GM12878 (cell line): ENCODE measurements around the gene STEAP3. TPM values are rescaled to one million over a fixed set of nuclear protein-coding genes. Genes with fewer than 3 reads are reported as not detected.

Experiments used
- ATAC-seq: fragments of 200-7000 bp; cut with Tn5 transposase; 3 replicates; pipeline ENCODE4 v1.9.1; 2020; ENCODE audit warnings: mild to moderate bottlenecking, moderate library complexity
- BruUV-seq: library from RNA; stranded (reverse); fragments of 400-500 nt; replicated peaks from 2 replicates; lab custom pipeline; 2021; lab: Mats Ljungman, UMichigan
- CTCF ChIA-PET: fragments of 300-600 bp; sonication (Branson Sonifier 250); formaldehyde crosslinking; extraction: SDS; loops from one replicate; lab custom pipeline; 2021; ENCODE audit warnings: inconsistent platforms; lab: Yijun Ruan, JAX
- POLR2A ChIA-PET: fragments of 350-600 bp; formaldehyde crosslinking; extraction: SDS; loops from one replicate; lab custom pipeline; 2021; ENCODE audit warnings: inconsistent platforms; lab: Charles Lee
- RAD21 ChIA-PET: fragments of 300-600 bp; sonication (Branson Sonifier 250); formaldehyde crosslinking; loops from one replicate; lab custom pipeline; 2023; ENCODE audit warnings: antibody characterized with exemption; ENCODE audit not compliant: unreplicated experiment; lab: Charles Lee
- SMC1A ChIA-PET: fragments of 300-600 bp; sonication (Branson Sonifier 250); formaldehyde crosslinking; loops from one replicate; lab custom pipeline; 2023; ENCODE audit not compliant: unreplicated experiment, uncharacterized antibody; lab: Charles Lee
- DNase-seq: peaks from one replicate; pipeline ENCODE4 v3.0.0-alpha.2; 2011; ENCODE audit warnings: low read depth, low spot score
- FAIRE-seq: peaks from 3 replicates; lab custom pipeline; 2011; peaks lifted over from hg19 to GRCh38; lab: Jason Lieb, UNC
- H2AFZ ChIP-seq: 2 replicates; pipeline ENCODE4 v1.6.0; 2011; ENCODE audit warnings: low read depth, low read length, control low read depth; ENCODE audit not compliant: control insufficient read depth
- H3K27ac ChIP-seq: 2 replicates; pipeline ENCODE4 v1.5.1; 2011; ENCODE audit warnings: control low read depth; ENCODE audit not compliant: control insufficient read depth, insufficient read depth
- H3K27me3 ChIP-seq, 2 experiments: replicated peaks in 1 of 2; 2 replicates each; pipeline versions ENCODE4 v1.6.0 to v1.6.1; 2011; ENCODE audit warnings: low read length in 1 of 2; ENCODE audit not compliant: control insufficient read depth in 2 of 2, insufficient read depth in 2 of 2
- H3K36me3 ChIP-seq, 2 experiments: 2 replicates each; pipeline ENCODE4 v1.5.1; 2011; ENCODE audit warnings: low read length in 1 of 2; ENCODE audit not compliant: control insufficient read depth in 2 of 2, insufficient read depth in 2 of 2
- H3K4me1 ChIP-seq: 2 replicates; pipeline ENCODE4 v1.6.1; 2011; ENCODE audit warnings: mild to moderate bottlenecking, low read length, moderate library complexity, mixed read lengths; ENCODE audit not compliant: control insufficient read depth, insufficient read depth
- H3K4me2 ChIP-seq: 2 replicates; pipeline ENCODE4 v1.6.0; 2011; ENCODE audit warnings: control low read depth; ENCODE audit not compliant: control insufficient read depth, insufficient read depth
- H3K4me3 ChIP-seq: fragments of 200-600 bp; sonication (generic); 2 replicates; pipeline ENCODE4 v1.5.1; 2016
- H3K79me2 ChIP-seq: 2 replicates; pipeline ENCODE4 v1.6.0; 2011; ENCODE audit warnings: low read length; ENCODE audit not compliant: control insufficient read depth, insufficient read depth
- H3K9ac ChIP-seq: 2 replicates; pipeline ENCODE4 v1.8.0; 2011; ENCODE audit warnings: low read length, control low read depth, mixed read lengths; ENCODE audit not compliant: control insufficient read depth, insufficient read depth
- H3K9me3 ChIP-seq: replicated peaks from 3 replicates; pipeline ENCODE4 v1.5.1; 2011; ENCODE audit warnings: mild to moderate bottlenecking, low read length; ENCODE audit not compliant: control insufficient read depth, insufficient read depth
- H4K20me1 ChIP-seq: 2 replicates; pipeline ENCODE4 v1.6.0; 2011; ENCODE audit not compliant: control insufficient read depth, insufficient read depth
- BACH1 ChIP-seq: fragments of 450-650 bp; IDR thresholded peaks from 2 replicates; pipeline ENCODE4 v1.6.1; 2017; ENCODE audit warnings: mild to moderate bottlenecking, borderline replicate concordance
- CBX5 ChIP-seq: sonication (generic); IDR thresholded peaks from 2 replicates; pipeline ENCODE4 v1.6.1; 2016; ENCODE audit warnings: low read depth, moderate library complexity, mild to moderate bottlenecking, inconsistent platforms
- CREM ChIP-seq: IDR thresholded peaks from 2 replicates; pipeline ENCODE4 v1.6.1; 2014; ENCODE audit warnings: antibody characterized with exemption, low read depth
- EGR1 ChIP-seq, 2 experiments: IDR thresholded peaks; 1 replicate in 1 of 2; 2 replicates in 1 of 2; pipeline ENCODE4 v1.6.1; 2011 to 2012; ENCODE audit warnings: low read depth in 2 of 2, low read length in 2 of 2, borderline replicate concordance in 1 of 2, mild to moderate bottlenecking in 1 of 2, moderate library complexity in 1 of 2
- RAD21 ChIP-seq: IDR thresholded peaks from 2 replicates; pipeline ENCODE4 v1.6.1; 2011; ENCODE audit warnings: mild to moderate bottlenecking, low read depth, low read length, moderate library complexity; ENCODE audit not compliant: insufficient read depth
- TCF12 ChIP-seq: IDR thresholded peaks from 2 replicates; pipeline ENCODE4 v1.6.1; 2011; ENCODE audit warnings: low read depth, mild to moderate bottlenecking, low read length
- TCF7 ChIP-seq: IDR thresholded peaks from 2 replicates; pipeline ENCODE4 v1.6.1; 2014; ENCODE audit warnings: antibody characterized with exemption, borderline replicate concordance
- ZNF274 ChIP-seq: IDR thresholded peaks from one replicate; pipeline ENCODE4 v1.8.0; 2011; ENCODE audit not compliant: insufficient read length, insufficient read depth
- WGBS: methylation state at CpG from one replicate; pipeline ENCODE4 v1.1.6; 2016; ENCODE audit warnings: low lambda C conversion rate; ENCODE audit not compliant: insufficient replicate concordance, insufficient coverage; ENCODE audit errors: missing lambda C conversion rate; 5-methylcytosine and 5-hydroxymethylcytosine counted together
- in situ Hi-C: fragments of 300-500 bp; cut with MboI; formaldehyde crosslinking; loops from 9 replicates; pipeline ENCODE4 v1.14.3; 2018; ENCODE audit warnings: mixed read lengths
- intact Hi-C: fragments of 100-400 bp; cut with micrococcal nuclease; formaldehyde crosslinking; loops from one replicate; pipeline ENCODE4 v1.14.2; 2022; ENCODE audit not compliant: unreplicated experiment
- polyA plus RNA-seq, 11 experiments: library from polyadenylated mRNA; depleted of rRNA in 4 of 11; unstranded in 6 of 11; stranded (reverse) in 5 of 11; fragments of >200 nt; fragmentation: Nextera tagmentation in 4 of 11; fragmentation: Illumina TruSeq in 1 of 11; extraction: Ambion mirVana in 4 of 11; extraction: Trizol in 1 of 11; gene quantifications; 1 replicate in 1 of 11; 2 replicates in 10 of 11; pipeline versions ENCODE4 v1.2.1 to v1.2.3, GENCODE V29; 2011 to 2016; ENCODE audit warnings: inconsistent platforms in 2 of 11, missing spikeins in 2 of 11, low read depth in 1 of 11
- total RNA-seq, 4 experiments: library from RNA; depleted of rRNA in 3 of 4; stranded (reverse); fragments of >200 nt in 3 of 4; fragmentation: Illumina TruSeq in 1 of 4; extraction: Trizol in 1 of 4; gene quantifications; 2 replicates each; pipeline versions ENCODE4 v1.2.1 to v1.2.3, GENCODE V29; 2013 to 2021
- TF ChIP-seq, protein P1 (sequence below), 3 experiments: IDR thresholded peaks in 2 of 3; conservative IDR thresholded peaks in 1 of 3; 2 replicates each; pipeline ENCODE4 v1.5.1; 2011; ENCODE audit warnings: low read depth in 3 of 3, low read length in 3 of 3, mild to moderate bottlenecking in 3 of 3, control low read depth in 2 of 3, moderate library complexity in 2 of 3, inconsistent platforms in 1 of 3, mixed read lengths in 1 of 3; ENCODE audit not compliant: control insufficient read depth in 2 of 3, insufficient read depth in 1 of 3; ENCODE audit errors: extremely low read depth in 1 of 3
- TF ChIP-seq, protein P2 (sequence below): IDR thresholded peaks from 2 replicates; pipeline ENCODE4 v1.6.1; 2012; ENCODE audit warnings: low read depth, low read length, improper control_type of control experiment

Gene STEAP3
- total and polyA plus RNA-seq, 10 of the 15 experiments (the other 5 are each of a cell fraction or from before 2014, with no cell fraction given) = 0.42 to 8.3 (median 4.8) TPM

DNA sequence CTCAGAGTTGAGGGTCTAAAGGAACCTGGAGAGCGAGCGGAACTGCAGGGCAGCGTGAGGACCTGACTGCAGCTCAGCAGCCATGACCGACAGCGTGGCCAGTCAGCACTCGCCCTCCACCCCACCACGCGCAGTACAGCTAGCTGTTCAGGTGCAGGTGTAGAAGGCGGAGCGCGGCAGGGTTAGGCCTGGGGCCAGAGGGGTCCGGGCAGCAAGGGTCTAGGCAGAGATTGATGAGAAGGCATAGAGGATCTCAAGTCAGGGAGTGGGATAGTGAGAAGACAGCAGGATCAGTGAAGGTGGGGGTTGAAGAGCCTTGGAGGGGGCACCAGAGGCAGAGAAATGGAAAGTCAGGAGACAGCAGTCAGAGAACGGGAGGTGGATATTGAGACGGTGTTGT, 71.0 kb downstream of the STEAP3 start:
- CTCF ChIA-PET = no interaction called here
- Histone ChIP-seq H3K4me1 (no peaks in the 10 kb centered on the region), H3K27me3 (no peaks in the 10 kb centered on the region), H4K20me1 (no peaks in the 10 kb centered on the region), H3K79me2 (no peaks in the 10 kb centered on the region), H3K9me3 (no peaks in the 10 kb centered on the region), H2AFZ (no peak overlapping the region), H3K4me3 (no peak overlapping the region), H3K4me2 (no peak overlapping the region), H3K36me3 (no peaks in the 10 kb centered on the region), H3K9ac (no peak overlapping the region), H3K27ac (no peak overlapping the region)
- SMC1A ChIA-PET = no interaction called here
- POLR2A ChIA-PET = no interaction called here
- FAIRE-seq = no peak
- ATAC-seq = no peak
- RAD21 ChIA-PET = no interaction called here
- DNase-seq = no peak
- intact Hi-C loops (no loop called here), in situ Hi-C loops (no loop called here)
- TF ChIP-seq, protein P1, sequence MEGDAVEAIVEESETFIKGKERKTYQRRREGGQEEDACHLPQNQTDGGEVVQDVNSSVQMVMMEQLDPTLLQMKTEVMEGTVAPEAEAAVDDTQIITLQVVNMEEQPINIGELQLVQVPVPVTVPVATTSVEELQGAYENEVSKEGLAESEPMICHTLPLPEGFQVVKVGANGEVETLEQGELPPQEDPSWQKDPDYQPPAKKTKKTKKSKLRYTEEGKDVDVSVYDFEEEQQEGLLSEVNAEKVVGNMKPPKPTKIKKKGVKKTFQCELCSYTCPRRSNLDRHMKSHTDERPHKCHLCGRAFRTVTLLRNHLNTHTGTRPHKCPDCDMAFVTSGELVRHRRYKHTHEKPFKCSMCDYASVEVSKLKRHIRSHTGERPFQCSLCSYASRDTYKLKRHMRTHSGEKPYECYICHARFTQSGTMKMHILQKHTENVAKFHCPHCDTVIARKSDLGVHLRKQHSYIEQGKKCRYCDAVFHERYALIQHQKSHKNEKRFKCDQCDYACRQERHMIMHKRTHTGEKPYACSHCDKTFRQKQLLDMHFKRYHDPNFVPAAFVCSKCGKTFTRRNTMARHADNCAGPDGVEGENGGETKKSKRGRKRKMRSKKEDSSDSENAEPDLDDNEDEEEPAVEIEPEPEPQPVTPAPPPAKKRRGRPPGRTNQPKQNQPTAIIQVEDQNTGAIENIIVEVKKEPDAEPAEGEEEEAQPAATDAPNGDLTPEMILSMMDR (IDR thresholded peaks at IDR 0.05 in 2 of 3, conservative IDR thresholded peaks at IDR 0.05 in 1 of 3; ENCODE audit: control insufficient read depth in 2 of 3, extremely low read depth in 1 of 3, insufficient read depth in 1 of 3, low read depth in 3 of 3, low read length in 3 of 3) = no peak
- TF ChIP-seq TCF7 (no peak), BACH1 (no peak), CREM (no peak), RAD21 (no peak), EGR1 (IDR thresholded peaks at IDR 0.05; ENCODE audit: borderline replicate concordance in 1 of 2, low read depth in 2 of 2, low read length in 2 of 2) (no peak), TCF12 (no peak), CBX5 (no peak), ZNF274 (no peak)
- TF ChIP-seq, protein P2, sequence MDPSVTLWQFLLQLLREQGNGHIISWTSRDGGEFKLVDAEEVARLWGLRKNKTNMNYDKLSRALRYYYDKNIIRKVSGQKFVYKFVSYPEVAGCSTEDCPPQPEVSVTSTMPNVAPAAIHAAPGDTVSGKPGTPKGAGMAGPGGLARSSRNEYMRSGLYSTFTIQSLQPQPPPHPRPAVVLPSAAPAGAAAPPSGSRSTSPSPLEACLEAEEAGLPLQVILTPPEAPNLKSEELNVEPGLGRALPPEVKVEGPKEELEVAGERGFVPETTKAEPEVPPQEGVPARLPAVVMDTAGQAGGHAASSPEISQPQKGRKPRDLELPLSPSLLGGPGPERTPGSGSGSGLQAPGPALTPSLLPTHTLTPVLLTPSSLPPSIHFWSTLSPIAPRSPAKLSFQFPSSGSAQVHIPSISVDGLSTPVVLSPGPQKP = no peak
- no TSS peak for BruUV-seq
- 85% methylated on average over 14 of the region's 14 CpGs for WGBS
